ENCODE results near the gene STK32A. TPM values are rescaled to one million over a fixed set of nuclear protein-coding genes. Genes with fewer than 3 reads are reported as not detected.

STK32A gene
- polyA plus RNA-seq, 2 donors, result 0.04 to 0.09 TPM

- H3K36me3 ChIP-seq (ENCODE audit: control insufficient read depth in 2 of 2, insufficient read depth in 2 of 2, low read length in 1 of 2), result no peaks in the 10 kb centered on the region
- 72 to 90% methylated on average over 3 of the region's 3 CpGs for whole genome bisulfite sequencing, 2 donors
- H3K4me1 ChIP-seq (ENCODE audit: control insufficient read depth in 2 of 2, insufficient read depth in 2 of 2, low read length in 1 of 2), result no peaks in the 10 kb centered on the region
- no peak overlapping the region for H3K4me3 ChIP-seq (ENCODE audit: low read depth in 1 of 2, low read length in 2 of 2)
- no peaks in the 10 kb centered on the region for H3K27me3 ChIP-seq (ENCODE audit: control insufficient read depth in 1 of 2, insufficient read depth in 2 of 2, low read length in 2 of 2)
- no peak overlapping the region for H3K27ac ChIP-seq (ENCODE audit: low read depth in 2 of 2, low read length in 1 of 2)
- no peaks in the 10 kb centered on the region for H3K9me3 ChIP-seq (ENCODE audit: control insufficient read depth in 2 of 2, insufficient read depth in 1 of 2, low read depth in 1 of 2, low read length in 1 of 2)
Observed at GRCh38 chr5:147381555-147381954, 146.7 kb downstream of the STK32A start.

GRCh38 chr5:147382776-147383175 is 147.9 kb downstream of the STK32A start:
- Histone ChIP-seq H3K9me3 (ENCODE audit: control insufficient read depth in 2 of 2, insufficient read depth in 1 of 2, low read depth in 1 of 2, low read length in 1 of 2) (no peaks in the 10 kb centered on the region), H3K4me3 (ENCODE audit: low read depth in 1 of 2, low read length in 2 of 2) (no peak overlapping the region), H3K27ac (ENCODE audit: low read depth in 2 of 2, low read length in 1 of 2) (no peak overlapping the region), H3K27me3 (ENCODE audit: control insufficient read depth in 1 of 2, insufficient read depth in 2 of 2, low read length in 2 of 2) (no peaks in the 10 kb centered on the region), H3K36me3 (ENCODE audit: control insufficient read depth in 2 of 2, insufficient read depth in 2 of 2, low read length in 1 of 2) (no peaks in the 10 kb centered on the region), H3K4me1 (ENCODE audit: control insufficient read depth in 2 of 2, insufficient read depth in 2 of 2, low read length in 1 of 2) (no peaks in the 10 kb centered on the region)
- WGBS, 2 donors, result 70 to 72% methylated on average over 4 of the region's 4 CpGs

- no peaks in the 10 kb centered on the region for H3K27me3 ChIP-seq (ENCODE audit: control insufficient read depth in 1 of 2, insufficient read depth in 2 of 2, low read length in 2 of 2)
- no peaks in the 10 kb centered on the region for H3K4me1 ChIP-seq (ENCODE audit: control insufficient read depth in 2 of 2, insufficient read depth in 2 of 2, low read length in 1 of 2)
- H3K36me3 ChIP-seq (ENCODE audit: control insufficient read depth in 2 of 2, insufficient read depth in 2 of 2, low read length in 1 of 2), result no peaks in the 10 kb centered on the region
- H3K27ac ChIP-seq (ENCODE audit: low read depth in 2 of 2, low read length in 1 of 2), result no peak overlapping the region
- H3K4me3 ChIP-seq (ENCODE audit: low read depth in 1 of 2, low read length in 2 of 2), result no peak overlapping the region
- WGBS, 2 donors, result 69 to 72% methylated on average over 6 of the region's 6 CpGs
- H3K9me3 ChIP-seq (ENCODE audit: control insufficient read depth in 2 of 2, insufficient read depth in 1 of 2, low read depth in 1 of 2, low read length in 1 of 2), result no peaks in the 10 kb centered on the region
Observed at GRCh38 chr5:147384346-147385193, 149.7 kb downstream of the STK32A start.

- Histone ChIP-seq H3K9me3 (ENCODE audit: control insufficient read depth in 2 of 2, insufficient read depth in 1 of 2, low read depth in 1 of 2, low read length in 1 of 2) (no peaks in the 10 kb centered on the region), H3K27me3 (ENCODE audit: control insufficient read depth in 1 of 2, insufficient read depth in 2 of 2, low read length in 2 of 2) (no peaks in the 10 kb centered on the region), H3K4me1 (ENCODE audit: control insufficient read depth in 2 of 2, insufficient read depth in 2 of 2, low read length in 1 of 2) (no peaks in the 10 kb centered on the region), H3K4me3 (ENCODE audit: low read depth in 1 of 2, low read length in 2 of 2) (no peak overlapping the region), H3K27ac (ENCODE audit: low read depth in 2 of 2, low read length in 1 of 2) (no peak overlapping the region), H3K36me3 (ENCODE audit: control insufficient read depth in 2 of 2, insufficient read depth in 2 of 2, low read length in 1 of 2) (no peaks in the 10 kb centered on the region)
- WGBS, 2 donors, result 58 to 69% methylated on average over 4 of the region's 4 CpGs
Observed at GRCh38 chr5:147387109-147387508, 152.3 kb downstream of the STK32A start.

- H3K4me1 ChIP-seq (ENCODE audit: control insufficient read depth in 2 of 2, insufficient read depth in 2 of 2, low read length in 1 of 2), result no peaks in the 10 kb centered on the region
- no peaks in the 10 kb centered on the region for H3K36me3 ChIP-seq (ENCODE audit: control insufficient read depth in 2 of 2, insufficient read depth in 2 of 2, low read length in 1 of 2)
- no peaks in the 10 kb centered on the region for H3K9me3 ChIP-seq (ENCODE audit: control insufficient read depth in 2 of 2, insufficient read depth in 1 of 2, low read depth in 1 of 2, low read length in 1 of 2)
- H3K27ac ChIP-seq (ENCODE audit: low read depth in 2 of 2, low read length in 1 of 2), result no peak overlapping the region
- no peak overlapping the region for H3K4me3 ChIP-seq (ENCODE audit: low read depth in 1 of 2, low read length in 2 of 2)
- no peaks in the 10 kb centered on the region for H3K27me3 ChIP-seq (ENCODE audit: control insufficient read depth in 1 of 2, insufficient read depth in 2 of 2, low read length in 2 of 2)
- WGBS, 2 donors, result 67 to 68% methylated on average over 7 of the region's 7 CpGs
Observed at GRCh38 chr5:147388184-147389108, 153.6 kb downstream of the STK32A start.

- Histone ChIP-seq H3K9me3 (ENCODE audit: control insufficient read depth in 2 of 2, insufficient read depth in 1 of 2, low read depth in 1 of 2, low read length in 1 of 2) (no peaks in the 10 kb centered on the region), H3K27ac (ENCODE audit: low read depth in 2 of 2, low read length in 1 of 2) (no peak overlapping the region)
- 62 to 65% methylated on average over 3 of the region's 3 CpGs for WGBS, 2 donors
Observed at GRCh38 chr5:147390654-147391225, 155.9 kb downstream of the STK32A start.

GRCh38 chr5:147391781-147392180 is 157.0 kb downstream of the STK32A start:
- H3K27ac ChIP-seq (ENCODE audit: low read depth in 2 of 2, low read length in 1 of 2), result no peak overlapping the region
- H3K4me3 ChIP-seq (ENCODE audit: low read depth in 1 of 2, low read length in 2 of 2), result no peak overlapping the region
- H3K36me3 ChIP-seq (ENCODE audit: control insufficient read depth in 2 of 2, insufficient read depth in 2 of 2, low read length in 1 of 2), result peaks cover 2 to 4% of the 10 kb centered on the region in 2 donors
- 63 to 67% methylated on average over 5 of the region's 5 CpGs for WGBS, 2 donors
- no peaks in the 10 kb centered on the region for H3K4me1 ChIP-seq (ENCODE audit: control insufficient read depth in 2 of 2, insufficient read depth in 2 of 2, low read length in 1 of 2)
- H3K9me3 ChIP-seq (ENCODE audit: control insufficient read depth in 2 of 2, insufficient read depth in 1 of 2, low read depth in 1 of 2, low read length in 1 of 2), result no peaks in the 10 kb centered on the region
- H3K27me3 ChIP-seq (ENCODE audit: control insufficient read depth in 1 of 2, insufficient read depth in 2 of 2, low read length in 2 of 2), result no peaks in the 10 kb centered on the region

More at GRCh38 chr5:147390654-147391225, 155.9 kb downstream of the STK32A start:
- H3K27me3 ChIP-seq (ENCODE audit: control insufficient read depth in 1 of 2, insufficient read depth in 2 of 2, low read length in 2 of 2), result no peaks in the 10 kb centered on the region
- no peaks in the 10 kb centered on the region for H3K4me1 ChIP-seq (ENCODE audit: control insufficient read depth in 2 of 2, insufficient read depth in 2 of 2, low read length in 1 of 2)
- H3K36me3 ChIP-seq (ENCODE audit: control insufficient read depth in 2 of 2, insufficient read depth in 2 of 2, low read length in 1 of 2), result peaks cover 0 to 2% of the 10 kb centered on the region in 2 donors
- no peak overlapping the region for H3K4me3 ChIP-seq (ENCODE audit: low read depth in 1 of 2, low read length in 2 of 2)

GRCh38 chr5:147393874-147394672 is 159.2 kb downstream of the STK32A start:
- Histone ChIP-seq H3K27me3 (ENCODE audit: control insufficient read depth in 1 of 2, insufficient read depth in 2 of 2, low read length in 2 of 2) (no peaks in the 10 kb centered on the region), H3K4me3 (ENCODE audit: low read depth in 1 of 2, low read length in 2 of 2) (no peak overlapping the region), H3K36me3 (ENCODE audit: control insufficient read depth in 2 of 2, insufficient read depth in 2 of 2, low read length in 1 of 2) (peaks cover 4 to 5% of the 10 kb centered on the region in 2 donors), H3K9me3 (ENCODE audit: control insufficient read depth in 2 of 2, insufficient read depth in 1 of 2, low read depth in 1 of 2, low read length in 1 of 2) (no peaks in the 10 kb centered on the region), H3K27ac (ENCODE audit: low read depth in 2 of 2, low read length in 1 of 2) (no peak overlapping the region), H3K4me1 (ENCODE audit: control insufficient read depth in 2 of 2, insufficient read depth in 2 of 2, low read length in 1 of 2) (no peaks in the 10 kb centered on the region)
- WGBS, 2 donors, result 81 to 86% methylated on average over 15 of the region's 15 CpGs

All from esophagus (tissue), 2 donors.